Fibroblast of villous mesenchyme (primary cell): ENCODE measurements around the gene IRAG1. TPM values are rescaled to one million over a fixed set of nuclear protein-coding genes. Genes with fewer than 3 reads are reported as not detected.

Experiments
- DNase-seq: peaks from one replicate; pipeline ENCODE4 v3.0.0-alpha.2; 2010; ENCODE audit warnings: low read depth
- H3K4me3 ChIP-seq: 2 replicates; pipeline ENCODE4 v1.5.1; 2011; ENCODE audit warnings: low read depth, mild to moderate bottlenecking, low read length
- total RNA-seq: library from RNA; depleted of rRNA; stranded (reverse); fragments of >200 nt; gene quantifications from 2 replicates; pipeline ENCODE4 v1.2.3, GENCODE V29; 2012
- TF ChIP-seq, protein P1 (sequence below): IDR thresholded peaks from 2 replicates; pipeline ENCODE4 v1.5.1; 2012; ENCODE audit warnings: low read depth, mild to moderate bottlenecking, low read length; ENCODE audit not compliant: insufficient read depth

Gene IRAG1
- total RNA-seq, 1 donor = 89.4 TPM

DNA sequence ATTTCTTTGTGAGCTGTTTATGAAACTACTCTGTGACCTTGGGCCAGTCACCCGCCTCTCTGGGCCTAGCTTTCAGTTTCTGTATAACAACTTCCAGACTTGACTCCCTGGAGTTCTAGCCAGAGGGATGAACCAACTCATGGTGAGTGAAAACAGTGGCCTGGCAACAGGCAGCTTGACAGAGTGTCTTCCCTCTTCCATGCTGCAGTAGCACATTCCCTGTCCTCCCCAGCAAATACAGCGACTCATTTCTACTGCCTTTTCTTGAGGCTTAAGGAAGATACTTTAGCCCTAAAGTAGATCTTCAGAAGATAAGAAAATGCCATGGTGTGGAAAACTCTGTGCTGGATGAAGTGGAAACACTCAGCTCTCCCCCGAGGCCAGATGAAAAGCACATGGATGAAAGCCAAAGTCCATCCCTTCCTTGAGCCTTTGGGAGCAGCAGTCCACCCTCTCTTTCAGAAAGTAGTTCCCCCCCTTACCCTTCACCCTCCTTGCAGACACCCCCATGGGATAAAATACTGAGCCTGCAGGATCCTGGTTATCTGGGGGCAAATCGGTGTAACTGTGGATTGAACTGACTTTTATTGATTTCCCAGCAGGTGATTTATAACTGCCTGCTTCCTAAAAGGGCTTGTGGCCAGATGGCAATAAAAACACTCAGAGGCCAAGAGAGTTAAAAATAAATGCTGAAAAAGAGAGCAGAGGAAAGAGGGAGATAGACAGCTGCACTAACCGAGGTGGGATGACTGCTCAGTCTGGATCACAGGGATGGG is 24.1 kb downstream of the IRAG1 start:
- peak; percentile 92 for DNase-seq
- H3K4me3 ChIP-seq = no peak overlapping the region
- TF ChIP-seq, protein P1, sequence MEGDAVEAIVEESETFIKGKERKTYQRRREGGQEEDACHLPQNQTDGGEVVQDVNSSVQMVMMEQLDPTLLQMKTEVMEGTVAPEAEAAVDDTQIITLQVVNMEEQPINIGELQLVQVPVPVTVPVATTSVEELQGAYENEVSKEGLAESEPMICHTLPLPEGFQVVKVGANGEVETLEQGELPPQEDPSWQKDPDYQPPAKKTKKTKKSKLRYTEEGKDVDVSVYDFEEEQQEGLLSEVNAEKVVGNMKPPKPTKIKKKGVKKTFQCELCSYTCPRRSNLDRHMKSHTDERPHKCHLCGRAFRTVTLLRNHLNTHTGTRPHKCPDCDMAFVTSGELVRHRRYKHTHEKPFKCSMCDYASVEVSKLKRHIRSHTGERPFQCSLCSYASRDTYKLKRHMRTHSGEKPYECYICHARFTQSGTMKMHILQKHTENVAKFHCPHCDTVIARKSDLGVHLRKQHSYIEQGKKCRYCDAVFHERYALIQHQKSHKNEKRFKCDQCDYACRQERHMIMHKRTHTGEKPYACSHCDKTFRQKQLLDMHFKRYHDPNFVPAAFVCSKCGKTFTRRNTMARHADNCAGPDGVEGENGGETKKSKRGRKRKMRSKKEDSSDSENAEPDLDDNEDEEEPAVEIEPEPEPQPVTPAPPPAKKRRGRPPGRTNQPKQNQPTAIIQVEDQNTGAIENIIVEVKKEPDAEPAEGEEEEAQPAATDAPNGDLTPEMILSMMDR = no peak

DNA sequence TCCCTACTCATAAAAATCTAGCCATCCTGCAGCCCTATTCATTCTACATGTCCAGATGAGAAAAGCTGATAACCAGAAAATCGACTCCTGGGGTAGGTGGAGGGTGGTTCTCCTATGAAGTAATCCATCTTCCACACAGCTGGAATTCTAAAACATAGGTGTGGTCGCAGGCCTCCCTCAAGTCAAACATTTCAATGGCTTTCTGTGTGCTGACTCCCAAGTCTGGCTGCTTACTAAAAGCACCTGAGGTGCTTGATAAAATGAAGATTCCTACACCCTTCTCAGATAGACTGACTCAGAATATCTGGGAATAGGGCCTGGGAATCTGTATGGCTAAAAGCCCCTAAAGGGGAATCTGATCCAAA is 26.1 kb downstream of the IRAG1 start:
- TF ChIP-seq, protein P1 = no peak
- DNase-seq = peak; percentile 55
- H3K4me3 ChIP-seq = no peak overlapping the region

DNA sequence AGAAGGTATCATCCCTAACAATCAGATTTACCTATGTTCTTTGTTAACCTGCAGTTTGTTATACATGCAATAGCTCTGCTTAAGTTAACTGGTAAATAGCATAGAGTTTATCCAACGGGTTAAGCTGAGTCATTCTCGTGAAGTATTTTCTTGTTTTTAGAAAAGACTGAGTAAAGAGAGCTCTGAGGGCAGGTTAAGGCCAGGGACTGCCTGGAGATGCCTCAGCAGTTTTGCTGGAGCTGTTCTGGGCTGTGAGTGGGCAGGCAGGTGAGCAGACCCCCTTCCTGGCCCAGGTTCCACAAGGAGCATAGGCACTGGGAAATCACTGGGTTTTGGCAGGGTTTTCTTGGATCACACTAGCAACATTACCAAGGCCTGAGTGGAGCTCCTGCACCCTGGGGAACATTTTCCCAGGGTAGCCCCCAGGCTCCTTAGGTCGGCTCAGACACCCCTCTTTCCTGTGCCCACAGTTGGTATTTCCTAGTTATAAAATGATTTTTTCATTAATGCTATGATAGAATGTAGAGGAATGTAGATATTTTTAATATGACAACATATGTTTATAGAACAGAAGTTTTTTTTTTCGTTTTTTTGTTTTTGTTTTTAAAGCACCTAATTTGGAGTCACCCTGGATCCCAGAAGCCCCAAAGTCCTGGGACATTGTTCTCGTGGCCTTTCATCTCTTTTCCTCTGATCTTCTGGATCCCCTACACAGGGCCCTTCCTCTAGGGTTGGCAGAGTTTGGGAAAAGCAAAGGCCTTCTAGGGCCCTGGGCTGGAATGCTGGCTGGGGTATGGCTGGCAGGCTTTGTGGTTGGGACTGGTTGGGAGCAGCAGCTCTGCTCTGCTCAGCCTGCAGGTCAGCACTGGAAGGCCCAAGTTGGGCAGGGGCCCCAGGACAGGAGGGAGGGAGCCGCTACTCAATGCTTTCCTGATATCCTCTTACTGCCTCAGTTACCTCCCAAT is 26.7 kb downstream of the IRAG1 start:
- peak; percentile 58 for DNase-seq
- H3K4me3 ChIP-seq = no peak overlapping the region
- TF ChIP-seq, protein P1 = no peak

DNA sequence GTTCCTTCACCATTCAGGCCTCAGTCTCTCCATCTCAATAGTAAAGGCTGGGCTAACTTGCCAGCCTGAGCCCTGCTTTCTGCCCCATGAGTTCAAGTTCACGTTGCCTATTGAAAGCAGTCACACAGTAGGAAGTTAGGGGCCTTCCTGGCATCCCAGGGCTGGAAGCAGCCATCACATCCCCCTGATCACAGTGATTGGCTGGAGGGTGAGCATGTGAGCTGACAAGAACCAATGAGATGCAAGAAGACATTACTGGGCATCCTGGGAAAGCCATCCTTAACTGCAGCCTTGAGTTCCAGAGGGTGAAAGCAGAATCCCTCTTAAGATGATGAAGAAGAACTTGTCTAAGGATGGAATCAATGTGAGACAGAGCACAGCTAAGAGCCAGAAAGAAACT is 29.1 kb downstream of the IRAG1 start:
- H3K4me3 ChIP-seq = no peak overlapping the region
- no peak for DNase-seq
- TF ChIP-seq, protein P1 = no peak

DNA sequence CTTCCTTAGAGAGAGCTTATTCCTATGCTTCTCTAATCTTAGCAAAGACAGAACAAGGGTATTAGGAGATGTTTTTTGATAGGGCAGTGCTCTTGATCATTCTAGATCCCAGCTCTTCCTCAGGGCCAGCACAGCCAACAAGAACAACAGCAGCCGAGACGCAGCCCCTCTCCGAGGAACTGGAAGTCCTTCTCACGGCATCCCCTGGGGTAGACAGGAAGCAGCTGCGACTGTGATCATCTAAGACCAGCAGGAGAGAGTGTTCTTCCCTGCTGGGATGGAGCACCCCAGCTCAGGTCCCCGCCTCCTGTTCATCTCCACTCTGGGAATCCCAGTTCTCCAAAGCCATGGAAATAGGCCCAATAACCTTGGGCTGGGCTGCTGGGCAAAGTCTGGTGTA is 29.6 kb downstream of the IRAG1 start:
- TF ChIP-seq, protein P1 = no peak
- no peak for DNase-seq
- no peak overlapping the region for H3K4me3 ChIP-seq

DNA sequence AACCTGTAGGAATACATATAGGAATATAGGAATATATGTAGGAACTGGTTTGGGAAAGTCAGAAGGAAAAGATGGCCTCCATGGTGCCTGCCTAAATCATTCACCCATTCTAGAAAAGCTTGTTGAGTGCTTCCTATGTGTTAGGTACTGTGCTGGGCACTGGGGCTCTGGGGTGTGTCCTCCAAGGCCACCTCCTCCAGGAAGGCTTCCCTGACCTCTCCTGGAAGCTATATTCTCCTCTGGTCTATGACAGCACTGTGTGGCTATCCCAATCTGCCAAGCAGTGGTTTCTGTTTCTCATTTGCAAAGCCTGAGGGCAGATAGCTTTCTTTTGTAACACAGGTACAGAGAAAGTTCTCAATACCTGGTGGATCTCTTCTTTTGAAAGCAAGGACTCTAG is 30.2 kb downstream of the IRAG1 start:
- DNase-seq = no peak
- TF ChIP-seq, protein P1 = no peak
- no peak overlapping the region for H3K4me3 ChIP-seq
